HG03571 (cell line): Measurements from ENCODE around the gene EEF1A2.
"Not testable (repeated sequence)": the region's sequence is repeated elsewhere in the genome, so short reads cannot be mapped to it uniquely, and the experiment has no call there.

Source experiments
- ATAC-seq: cut with Tn5 transposase; IDR thresholded peaks from one replicate; pipeline ENCODE4 v1.9.1; 2021; ENCODE audit not compliant: unreplicated experiment

Gene EEF1A2

GRCh38 chr20:63488315-63489251, 10.3 kb downstream of the EEF1A2 start:
- ATAC-seq, result no peak

DNA sequence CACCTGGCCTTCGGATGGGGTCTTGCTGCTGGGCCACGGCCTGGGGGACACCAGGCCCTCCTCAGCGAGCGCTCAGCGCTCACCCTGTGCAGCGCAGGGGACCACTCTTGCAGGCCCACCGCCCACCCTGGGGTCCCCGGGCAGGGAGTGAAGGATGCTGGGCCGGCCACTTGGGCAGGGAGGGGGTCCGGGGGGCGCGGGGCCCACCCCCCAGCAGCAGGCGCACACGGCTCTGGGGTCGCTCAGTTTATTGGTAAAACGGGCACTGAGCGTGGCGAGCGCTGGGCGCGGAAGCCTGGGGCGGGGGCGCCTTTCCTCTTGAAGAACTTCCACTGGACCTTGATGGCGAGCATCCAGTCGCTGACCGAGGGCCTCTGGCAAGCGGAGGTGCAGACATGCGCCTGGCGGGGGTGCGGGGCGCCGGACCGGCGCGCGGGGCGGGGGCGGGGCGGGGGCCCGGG, 11.1 kb downstream of the EEF1A2 start:
- no peak for ATAC-seq

GRCh38 chr20:63487116-63487764, 11.6 kb downstream of the EEF1A2 start:
- ATAC-seq, result no peak

GRCh38 chr20:63486300-63486855, 12.5 kb downstream of the EEF1A2 start:
- no peak for ATAC-seq

DNA sequence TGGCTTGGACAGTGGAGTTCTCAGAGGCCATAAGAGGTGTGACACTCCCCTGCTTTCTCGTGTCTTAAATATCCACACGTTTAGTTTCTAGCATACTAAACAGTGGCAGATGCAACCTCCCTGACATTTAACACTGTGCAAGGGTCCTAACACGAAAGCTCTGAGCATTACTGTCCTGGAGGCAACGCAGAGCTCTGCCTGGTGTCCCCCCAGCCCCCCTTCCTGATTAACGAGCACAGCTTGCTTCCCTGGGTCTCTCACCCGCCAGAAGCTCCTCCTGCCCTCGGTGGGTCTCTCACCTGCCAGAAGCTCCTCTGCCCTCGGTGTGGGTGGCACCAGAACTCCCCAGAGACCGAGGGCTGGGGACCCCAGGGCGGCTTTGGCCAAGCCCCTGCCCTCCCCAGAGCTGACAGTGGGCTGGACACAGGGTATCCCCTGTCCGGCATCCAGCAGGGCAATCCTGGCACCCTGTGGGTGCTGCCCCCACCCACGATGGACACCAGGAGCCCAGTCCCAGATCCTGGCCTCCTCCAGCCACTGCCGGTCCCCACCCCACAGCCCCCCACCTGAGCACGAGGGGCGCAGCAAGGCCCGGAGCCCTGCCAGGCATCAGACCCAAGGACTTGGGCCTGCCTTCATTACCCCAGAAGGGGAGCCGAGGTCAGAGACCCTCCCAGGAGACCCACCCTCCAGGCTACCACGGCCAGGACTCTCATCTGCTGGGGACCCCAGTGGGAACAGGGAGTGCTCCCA, 14.1 kb downstream of the EEF1A2 start:
- no peak for ATAC-seq

DNA sequence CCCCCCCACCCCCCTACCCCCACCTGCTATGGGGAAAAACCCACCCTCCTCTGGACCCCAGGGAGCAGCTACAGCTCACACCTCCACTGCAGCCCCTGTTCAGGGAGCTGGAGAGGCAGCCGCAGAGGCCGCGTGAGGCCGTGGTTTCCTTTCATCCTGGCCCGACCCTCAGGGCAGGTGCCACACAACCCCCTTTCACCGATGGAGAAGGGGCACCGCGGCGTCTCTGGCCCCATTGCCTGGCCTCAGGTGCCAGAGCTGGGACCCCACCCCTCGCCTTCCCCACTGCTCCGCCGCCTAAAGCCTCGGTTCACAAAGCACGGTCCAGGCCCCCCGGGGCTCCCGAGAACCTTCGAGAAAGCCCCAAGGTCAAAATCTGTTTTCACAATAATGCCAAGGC, 14.6 kb downstream of the EEF1A2 start:
- no peak for ATAC-seq

GRCh38 chr20:63483834-63484233, 15.0 kb downstream of the EEF1A2 start:
- no peak for ATAC-seq

DNA sequence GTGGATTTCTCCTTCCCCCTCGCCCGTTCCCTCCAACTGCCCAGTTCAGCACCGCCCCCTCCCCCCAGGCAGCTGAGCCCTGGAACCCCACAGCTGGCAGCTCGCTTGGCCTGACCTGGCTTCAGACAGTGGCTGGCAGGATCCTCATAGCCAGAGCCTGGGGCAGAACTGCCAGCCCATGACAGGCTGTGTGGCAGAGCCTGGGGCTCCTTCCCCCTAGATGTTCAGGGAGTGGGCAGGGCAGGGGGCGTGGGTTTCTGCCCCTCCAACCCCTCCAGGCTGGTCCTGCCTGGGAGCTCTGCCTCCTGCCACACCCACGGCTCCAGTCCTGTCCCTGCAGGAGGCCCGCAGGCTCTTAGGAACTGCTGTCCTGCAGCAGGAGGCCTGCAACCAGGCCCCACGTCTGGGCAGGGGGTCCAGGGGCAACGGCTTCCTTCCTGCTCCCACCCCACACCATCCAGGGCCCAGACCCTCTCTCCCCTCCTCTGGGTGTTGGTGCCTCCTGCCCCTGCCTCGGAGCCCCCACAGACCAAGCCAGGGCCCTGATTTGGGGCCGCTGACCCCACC, 16.8 kb downstream of the EEF1A2 start:
- no peak for ATAC-seq

- ATAC-seq, result no peak
These were observed 17.4 kb downstream of the EEF1A2 start for GRCh38 chr20:63481503-63481902.

- ATAC-seq, result not testable (repeated sequence)
These were observed 19.0 kb downstream of the EEF1A2 start for GRCh38 chr20:63479695-63480419.

DNA sequence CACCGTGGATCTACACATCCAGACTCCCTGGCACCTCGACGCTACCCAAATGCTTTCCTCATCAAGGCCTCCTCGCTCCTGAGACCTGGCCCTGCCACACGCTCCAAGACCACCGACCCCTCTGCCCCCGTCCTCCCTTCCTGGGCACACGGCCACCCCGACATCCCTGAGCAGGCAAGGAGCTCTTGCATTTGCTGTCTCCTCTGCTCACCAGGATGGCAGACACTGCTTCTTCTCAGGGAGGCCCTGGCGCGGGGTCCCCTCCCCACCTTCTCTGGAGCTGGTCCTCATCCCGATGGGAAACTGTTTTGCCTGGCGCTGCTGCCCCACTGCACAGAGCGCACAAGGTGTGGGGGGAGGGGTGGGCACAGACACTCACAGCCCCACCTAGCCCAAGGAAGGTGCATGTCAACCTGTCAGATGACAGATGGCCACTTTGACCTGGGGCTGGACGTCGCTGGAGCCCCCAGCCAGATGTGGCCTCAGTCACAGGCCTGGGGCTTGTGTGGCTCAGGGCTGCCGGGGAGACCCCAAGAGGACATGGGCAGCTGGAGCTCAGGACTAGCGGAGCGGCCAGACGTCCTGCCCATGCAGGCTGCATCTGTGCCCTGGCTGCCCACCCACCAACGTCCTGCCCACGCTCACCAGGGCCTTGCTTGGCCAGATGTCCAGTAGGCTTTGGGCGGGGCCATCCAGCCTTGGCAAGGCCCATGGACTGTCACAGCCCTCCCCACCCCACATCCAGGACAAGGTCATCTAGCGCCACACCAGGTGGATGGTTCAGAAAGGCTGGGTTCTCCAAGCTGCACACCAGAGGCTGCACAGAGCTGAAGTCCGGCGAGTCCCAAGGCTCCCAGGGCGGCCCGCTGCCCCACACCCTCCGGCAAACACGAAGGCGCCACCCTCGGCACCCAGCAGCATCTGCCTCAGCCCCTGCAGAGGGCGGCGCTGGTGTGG, 20.3 kb downstream of the EEF1A2 start:
- ATAC-seq, result no peak

- no peak for ATAC-seq
These were observed 20.9 kb downstream of the EEF1A2 start for GRCh38 chr20:63477944-63478343.

GRCh38 chr20:63477061-63477616, 21.7 kb downstream of the EEF1A2 start:
- ATAC-seq, result no peak

GRCh38 chr20:63475209-63475608, 23.7 kb downstream of the EEF1A2 start:
- no peak for ATAC-seq

- ATAC-seq, result no peak
These were observed 25.1 kb downstream of the EEF1A2 start for GRCh38 chr20:63473555-63474449.

- ATAC-seq, result no peak
These were observed 26.0 kb downstream of the EEF1A2 start for GRCh38 chr20:63472862-63473390.
